Measurements from ENCODE around the gene MLST8.
"Not testable (repeated sequence)": the region's sequence is repeated elsewhere in the genome, so short reads cannot be mapped to it uniquely, and the experiment has no call there.

The MLST8 gene

GRCh38 chr16:2253293-2253692, 48.0 kb downstream of the MLST8 start:
- H3K27ac ChIP-seq: no peak overlapping the region
- H3K4me1 ChIP-seq (ENCODE audit: control insufficient read depth in 1 of 2, insufficient read depth in 1 of 2, low read depth in 1 of 2, low read length in 1 of 2): peaks cover 16 to 21% of the 10 kb centered on the region in 2 experiments
- H3K9me3 ChIP-seq: no peaks in the 10 kb centered on the region
- peaks cover 54% of the 10 kb centered on the region for H3K36me3 ChIP-seq
- no peak overlapping the region for H3K4me3 ChIP-seq (ENCODE audit: low read depth in 1 of 2, low read length in 1 of 2)
- TF ChIP-seq CTCF (IDR thresholded peaks at IDR 0.05): no peak
- no peaks in the 10 kb centered on the region for H3K27me3 ChIP-seq

- H3K27ac ChIP-seq: no peak overlapping the region
- H3K9me3 ChIP-seq: no peaks in the 10 kb centered on the region
- H3K36me3 ChIP-seq: peaks cover 81% of the 10 kb centered on the region
- H3K4me3 ChIP-seq (ENCODE audit: low read depth in 1 of 2, low read length in 1 of 2): no peak overlapping the region
- no peak for TF ChIP-seq CTCF (IDR thresholded peaks at IDR 0.05)
- peaks cover 6 to 7% of the 10 kb centered on the region in 2 experiments for H3K4me1 ChIP-seq (ENCODE audit: control insufficient read depth in 1 of 2, insufficient read depth in 1 of 2, low read depth in 1 of 2, low read length in 1 of 2)
- no peaks in the 10 kb centered on the region for H3K27me3 ChIP-seq
Measured at GRCh38 chr16:2256531-2257140, 51.4 kb downstream of the MLST8 start.

GRCh38 chr16:2257726-2258125, 52.5 kb downstream of the MLST8 start:
- peaks cover 92% of the 10 kb centered on the region for H3K36me3 ChIP-seq
- H3K9me3 ChIP-seq: no peaks in the 10 kb centered on the region
- no peaks in the 10 kb centered on the region for H3K27me3 ChIP-seq
- no peaks in the 10 kb centered on the region for H3K4me1 ChIP-seq (ENCODE audit: control insufficient read depth in 1 of 2, insufficient read depth in 1 of 2, low read depth in 1 of 2, low read length in 1 of 2)
- no peak for TF ChIP-seq CTCF (IDR thresholded peaks at IDR 0.05)
- H3K27ac ChIP-seq: no peak overlapping the region
- H3K4me3 ChIP-seq (ENCODE audit: low read depth in 1 of 2, low read length in 1 of 2): no peak overlapping the region

- H3K9me3 ChIP-seq; H3K4me3 ChIP-seq (ENCODE audit: low read depth in 1 of 2, low read length in 1 of 2); H3K27ac ChIP-seq; H3K4me1 ChIP-seq (ENCODE audit: control insufficient read depth in 1 of 2, insufficient read depth in 1 of 2, low read depth in 1 of 2, low read length in 1 of 2); H3K27me3 ChIP-seq: not testable (repeated sequence)
- H3K36me3 ChIP-seq: peaks cover 92% of the 10 kb centered on the region
Measured at GRCh38 chr16:2258530-2258929, 53.3 kb downstream of the MLST8 start.
